K562 (cell line): ENCODE measurements around the gene POU2F1. TPM values are rescaled to one million over a fixed set of nuclear protein-coding genes. Genes with fewer than 3 reads are reported as not detected.
A peak's percentile ranks its signal among the peaks of the same experiment; 100 is the strongest.

Experiments used
- ATAC-seq: fragments of 200-7000 bp; cut with Tn5 transposase; 3 replicates; pipeline ENCODE4 v1.9.1; 2020; ENCODE audit warnings: moderate library complexity
- BruUV-seq: library from RNA; stranded (reverse); fragments of 400-500 nt; replicated peaks from 2 replicates; lab custom pipeline; 2021; lab: Mats Ljungman, UMichigan
- CTCF ChIA-PET: fragments of 300-600 bp; formaldehyde crosslinking; extraction: SDS; loops from one replicate; lab custom pipeline; 2021; ENCODE audit warnings: low intra/inter-chr PET ratio; lab: Yijun Ruan, JAX
- POLR2A ChIA-PET: fragments of 300-600, 350-650 bp; sonication (Branson Sonifier 250); formaldehyde crosslinking; extraction: SDS; loops from one replicate; lab custom pipeline; 2021; ENCODE audit warnings: antibody characterized with exemption, inconsistent platforms; lab: Yijun Ruan, JAX
- DNase-seq, 4 experiments: peaks; one replicate each; pipeline versions ENCODE4 v3.0.0 to v3.0.0-alpha.2; 2011 to 2018; ENCODE audit warnings: low spot score in 3 of 4, mixed read lengths in 3 of 4; ENCODE audit errors: extremely low read depth in 1 of 4
- FAIRE-seq: peaks from 2 replicates; lab custom pipeline; 2011; peaks lifted over from hg19 to GRCh38; lab: Jason Lieb, UNC
- H2AFZ ChIP-seq: 2 replicates; pipeline ENCODE4 v1.6.0; 2011; ENCODE audit warnings: low read depth, low read length, control low read depth, inconsistent platforms
- H3K27ac ChIP-seq: fragments of 200-600 bp; 3 replicates; pipeline ENCODE4 v1.8.0; 2011; ENCODE audit warnings: low read depth, mild to moderate bottlenecking, control low read depth, inconsistent platforms, low read length, moderate library complexity, mixed read lengths; ENCODE audit errors: extremely low read depth
- H3K27me3 ChIP-seq, 2 experiments: fragments of 300-600 bp in 1 of 2; 2 replicates in 1 of 2; 3 replicates in 1 of 2; pipeline versions ENCODE4 v1.6.0 to v1.8.0; 2011; ENCODE audit warnings: inconsistent platforms in 2 of 2, low read length in 2 of 2, mild to moderate bottlenecking in 1 of 2, mixed read lengths in 1 of 2, moderate library complexity in 1 of 2; ENCODE audit not compliant: control insufficient read depth in 2 of 2, insufficient read depth in 2 of 2
- H3K36me3 ChIP-seq: fragments of 300-600 bp; 3 replicates; pipeline ENCODE4 v1.8.0; 2011; ENCODE audit warnings: mild to moderate bottlenecking, low read length, inconsistent platforms; ENCODE audit not compliant: control insufficient read depth, insufficient read depth
- H3K4me1 ChIP-seq, 2 experiments: fragments of 200-600 bp in 1 of 2; replicated peaks in 1 of 2; 2 replicates in 1 of 2; 3 replicates in 1 of 2; pipeline versions ENCODE4 v1.5.1 to v1.8.0; 2011; ENCODE audit warnings: inconsistent platforms in 2 of 2, low read length in 2 of 2, mild to moderate bottlenecking in 1 of 2, mixed read lengths in 1 of 2, moderate library complexity in 1 of 2; ENCODE audit not compliant: control insufficient read depth in 2 of 2, insufficient read depth in 2 of 2
- H3K4me2 ChIP-seq: 2 replicates; pipeline ENCODE4 v1.6.1; 2011; ENCODE audit warnings: low read length, control low read depth, inconsistent platforms, mixed read lengths; ENCODE audit not compliant: insufficient read depth
- H3K4me3 ChIP-seq: fragments of 200-600 bp; sonication (generic), shearing (Covaris generic); 2 replicates; pipeline ENCODE4 v1.5.1; 2016; ENCODE audit warnings: control low read depth, inconsistent platforms
- H3K79me2 ChIP-seq: fragments of 200-600 bp; 3 replicates; pipeline ENCODE4 v1.8.0; 2011; ENCODE audit warnings: low read length, inconsistent platforms; ENCODE audit not compliant: control insufficient read depth, insufficient read depth
- H3K9ac ChIP-seq, 2 experiments: 2 replicates each; pipeline versions ENCODE4 v1.6.0 to v1.6.1; 2011; ENCODE audit warnings: low read depth in 2 of 2, low read length in 2 of 2, control low read depth in 1 of 2, inconsistent platforms in 1 of 2, mild to moderate bottlenecking in 1 of 2, mixed read lengths in 1 of 2; ENCODE audit not compliant: insufficient read depth in 1 of 2
- H3K9me1 ChIP-seq: one replicate; pipeline ENCODE4 v1.6.0; 2011; ENCODE audit warnings: inconsistent platforms, mild to moderate bottlenecking, low read length, moderate library complexity; ENCODE audit not compliant: control insufficient read depth, insufficient read depth
- H3K9me3 ChIP-seq: replicated peaks from 2 replicates; pipeline ENCODE4 v1.5.1; 2011; ENCODE audit warnings: low read depth, low read length, inconsistent platforms; ENCODE audit not compliant: control insufficient read depth, insufficient read depth
- H4K20me1 ChIP-seq: replicated peaks from 2 replicates; pipeline ENCODE4 v1.6.1; 2011; ENCODE audit warnings: low read length, inconsistent platforms, mixed read lengths; ENCODE audit not compliant: control insufficient read depth, insufficient read depth
- CEBPB ChIP-seq: fragments of 450-650 bp; IDR thresholded peaks from 2 replicates; pipeline ENCODE4 v1.6.1; 2016; ENCODE audit warnings: missing genetic modification characterization, missing compliant biosample characterization
- CEBPG ChIP-seq, 3 experiments: fragments of 200-800 bp in 1 of 3; sonication (Bioruptor generic) in 1 of 3; sonication (generic) in 1 of 3; formaldehyde crosslinking in 1 of 3; IDR thresholded peaks in 2 of 3; conservative IDR thresholded peaks in 1 of 3; 2 replicates each; pipeline versions ENCODE4 v1.6.1 to v1.8.0; 2016 to 2022; ENCODE audit warnings: missing compliant biosample characterization in 2 of 3, missing genetic modification characterization in 2 of 3, mild to moderate bottlenecking in 1 of 3, missing genetic modification reagents in 1 of 3
- CHD2 ChIP-seq: IDR thresholded peaks from 2 replicates; pipeline ENCODE4 v1.6.1; 2011; ENCODE audit warnings: low read depth, low read length
- EP300 ChIP-seq: IDR thresholded peaks from 2 replicates; pipeline ENCODE4 v1.6.1; 2012; ENCODE audit warnings: low read length, improper control_type of control experiment
- FOXK1 ChIP-seq: sonication (generic); formaldehyde crosslinking; IDR thresholded peaks from 2 replicates; pipeline ENCODE4 v1.8.0; 2022; ENCODE audit warnings: missing genetic modification reagents, mild to moderate bottlenecking, borderline replicate concordance
- HOXB6 ChIP-seq: fragments of 250-450 bp; sonication (Bioruptor Pico); IDR thresholded peaks from 2 replicates; pipeline ENCODE4 v1.5.1; 2022; ENCODE audit warnings: mild to moderate bottlenecking, borderline replicate concordance
- NCOR1 ChIP-seq: fragments of 450-650 bp; IDR thresholded peaks from 2 replicates; pipeline ENCODE4 v1.6.1; 2016; ENCODE audit warnings: mild to moderate bottlenecking, moderate library complexity
- POLR3A ChIP-seq: IDR thresholded peaks from 2 replicates; pipeline ENCODE4 v1.6.1; 2011; ENCODE audit warnings: borderline replicate concordance, mild to moderate bottlenecking, moderate library complexity; ENCODE audit not compliant: insufficient read length, insufficient read depth; ENCODE audit errors: extremely low read depth
- RAD51 ChIP-seq: fragments of 450-650 bp; IDR thresholded peaks from 2 replicates; pipeline ENCODE4 v1.7.1; 2016; ENCODE audit warnings: low read depth, mild to moderate bottlenecking, borderline replicate concordance
- THRA ChIP-seq: fragments of 450-650 bp; IDR thresholded peaks from 2 replicates; pipeline ENCODE4 v1.6.1; 2017; ENCODE audit warnings: mild to moderate bottlenecking, moderate library complexity
- USF1 ChIP-seq: sonication (generic); formaldehyde crosslinking; IDR thresholded peaks from 2 replicates; pipeline ENCODE4 v1.9.0; 2022; ENCODE audit warnings: mild to moderate bottlenecking, missing genetic modification reagents
- ZBTB43 ChIP-seq: sonication (generic); formaldehyde crosslinking; IDR thresholded peaks from 2 replicates; pipeline ENCODE4 v1.8.0; 2023; ENCODE audit warnings: mild to moderate bottlenecking, missing genetic modification reagents
- ZFP36 ChIP-seq: fragments of 150-350 bp; IDR thresholded peaks from 2 replicates; pipeline ENCODE4 v1.6.1; 2018; ENCODE audit warnings: low read length, low read depth; ENCODE audit not compliant: partially characterized antibody
- ZNF354B ChIP-seq: fragments of 250-450 bp; sonication (Bioruptor Pico); IDR thresholded peaks from 2 replicates; pipeline ENCODE4 v1.4.0; 2020
- WGBS: fragments of 100-300 bp; shearing (Covaris generic); methylation state at CpG from one replicate; pipeline ENCODE4 v1.1.6; 2016; ENCODE audit warnings: low coverage, mixed read lengths; ENCODE audit not compliant: insufficient coverage; ENCODE audit errors: missing lambda C conversion rate; 5-methylcytosine and 5-hydroxymethylcytosine counted together
- in situ Hi-C: fragments of 300-500 bp; cut with MboI; formaldehyde crosslinking; loops from 4 replicates; pipeline ENCODE4 v1.15.0; 2018; ENCODE audit warnings: inconsistent platforms, mixed read lengths
- intact Hi-C: fragments of 100-400 bp; cut with micrococcal nuclease; formaldehyde crosslinking; loops from 2 replicates; pipeline ENCODE4 v1.14.2; 2022
- polyA plus RNA-seq, 8 experiments: library from polyadenylated mRNA; depleted of rRNA in 4 of 8; stranded (reverse) in 5 of 8; unstranded in 3 of 8; fragments of >200 nt; fragmentation: Nextera tagmentation in 2 of 8; fragmentation: Illumina TruSeq in 1 of 8; extraction: Ambion mirVana in 2 of 8; extraction: Trizol in 1 of 8; gene quantifications; 2 replicates each; pipeline versions ENCODE4 v1.2.1 to v1.2.3, GENCODE V29; 2011 to 2014; ENCODE audit warnings: inconsistent platforms in 1 of 8, missing spikeins in 1 of 8
- total RNA-seq, 7 experiments: library from RNA; depleted of rRNA in 6 of 7; stranded (reverse); fragments of >200 nt in 6 of 7; fragmentation: Illumina TruSeq in 2 of 7; extraction: Trizol in 2 of 7; gene quantifications; 2 replicates each; pipeline versions ENCODE4 v1.2.1 to v1.2.3, GENCODE V29; 2011 to 2021; ENCODE audit warnings: low replicate concordance in 1 of 7

Gene POU2F1
- total and polyA plus RNA-seq, 9 of the 15 experiments (the other 6 are each of a cell fraction or from before 2014, with no cell fraction given) = 2.6 to 22.3 (median 8.8) TPM

GRCh38 chr1:167446966-167447365, 226.3 kb downstream of the POU2F1 start:
- peaks cover 4% of the 10 kb centered on the region for H3K9me1 ChIP-seq
- TF ChIP-seq ZFP36 (peak; percentile 19), FOXK1 (CRISPR knock-in tag) (no peak), CHD2 (no peak), THRA (no peak), ZBTB43 (CRISPR knock-in tag) (no peak), RAD51 (peak; percentile 21; the same call in 1 of the 2 replicates), EP300 (no peak), NCOR1 (no peak), CEBPG (CRISPR knock-in tag; IDR thresholded peaks at IDR 0.05) (0 out of 2 replicates have a peak, but pooled peaks have one; percentile 8), CEBPG (tag; conservative IDR thresholded peaks at IDR 0.05 in 1 of 2, IDR thresholded peaks at IDR 0.05 in 1 of 2) (peak in 1 of 2 experiments; percentile 67; a peak in 3 of 4 replicates), ZNF354B (CRISPR knock-in tag) (no peak), HOXB6 (no peak), CEBPB (peak; percentile 66), POLR3A (no peak), USF1 (CRISPR knock-in tag) (0 out of 2 replicates have a peak, but pooled peaks have one; percentile 25)
- peaks cover 11 to 19% of the 10 kb centered on the region in 2 experiments for H3K27me3 ChIP-seq
- H3K4me3 ChIP-seq = no peak overlapping the region
- no TSS peak for BruUV-seq
- no peaks in the 10 kb centered on the region for H4K20me1 ChIP-seq
- H3K9ac ChIP-seq = no peak overlapping the region
- 12% methylated on average over 3 of the region's 3 CpGs for WGBS
- intact Hi-C loops (loop anchor here (10.0 kb wide), 1 partner anchor 238 kb away; no protein-coding TSS in a partner anchor), in situ Hi-C loops (loop anchor here (5.0 to 10.0 kb wide), 3 partner anchors 85 to 562 kb away; no protein-coding TSS in a partner anchor)
- H2AFZ ChIP-seq = no peak overlapping the region
- POLR2A ChIA-PET = interaction anchor here (1.2 to 1.7 kb wide), 5 partner anchors 11 to 30 kb away, joined by 3 to 5 read pairs (median 4); no protein-coding TSS in a partner anchor
- no peak overlapping the region for H3K27ac ChIP-seq
- no peak for ATAC-seq
- CTCF ChIA-PET = no interaction called here
- peaks cover 5 to 12% of the 10 kb centered on the region in 2 experiments; a peak in 4 of 5 replicates for H3K4me1 ChIP-seq
- DNase-seq = no peak
- H3K36me3 ChIP-seq = no peaks in the 10 kb centered on the region
- FAIRE-seq = no peak
- no peaks in the 10 kb centered on the region for H3K79me2 ChIP-seq
- no peak overlapping the region for H3K4me2 ChIP-seq
- no peaks in the 10 kb centered on the region for H3K9me3 ChIP-seq
